HEK293 (cell line): ENCODE measurements around the gene ECE1.

Source experiments
- CTCF ChIA-PET: fragments of 350-600 bp; formaldehyde crosslinking; extraction: SDS; loops from one replicate; lab custom pipeline; 2021; ENCODE audit warnings: antibody characterized with exemption; lab: Yijun Ruan, JAX
- POLR2A ChIA-PET: fragments of 300-600 bp; formaldehyde crosslinking; extraction: SDS; loops from one replicate; lab custom pipeline; 2020; ENCODE audit warnings: antibody characterized with exemption, inconsistent platforms; lab: Yijun Ruan, JAX
- H3K27ac ChIP-seq: fragments of 200-500 bp; sonication (Bioruptor generic); 2 replicates; pipeline ENCODE4 v1.5.1; 2014; ENCODE audit warnings: low read depth, low read length, control low read depth, inconsistent platforms; ENCODE audit errors: extremely low read depth
- H3K36me3 ChIP-seq, 2 experiments: fragments of 200-500 bp in 1 of 2; sonication (Bioruptor generic) in 1 of 2; 1 replicate in 1 of 2; 2 replicates in 1 of 2; pipeline ENCODE4 v1.5.1; 2014 to 2017; ENCODE audit warnings: inconsistent platforms in 2 of 2, low read length in 2 of 2; ENCODE audit not compliant: control insufficient read depth in 2 of 2, insufficient read depth in 1 of 2
- H3K4me1 ChIP-seq: fragments of 200-500 bp; sonication (Bioruptor generic); 2 replicates; pipeline ENCODE4 v1.5.1; 2014; ENCODE audit warnings: mild to moderate bottlenecking, low read length, inconsistent platforms; ENCODE audit not compliant: control insufficient read depth, insufficient read depth
- H3K4me3 ChIP-seq: 2 replicates; pipeline ENCODE4 v1.5.1; 2011; ENCODE audit warnings: low read depth, mild to moderate bottlenecking, control low read depth, low read length, moderate library complexity
- H3K9me3 ChIP-seq: fragments of 200-500 bp; sonication (Bioruptor generic); 2 replicates; pipeline ENCODE4 v1.5.1; 2014; ENCODE audit warnings: low read depth, low read length, inconsistent platforms; ENCODE audit not compliant: control insufficient read depth, insufficient read depth
- KLF9 ChIP-seq: fragments of 450-650 bp; formaldehyde crosslinking; IDR thresholded peaks from 2 replicates; pipeline ENCODE4 v1.5.1; 2016; ENCODE audit warnings: missing biosample characterization, missing genetic modification characterization, low read depth
- OSR2 ChIP-seq: fragments of 450-650 bp; formaldehyde crosslinking; IDR thresholded peaks from 2 replicates; pipeline ENCODE4 v1.5.1; 2016; ENCODE audit warnings: missing biosample characterization, missing genetic modification characterization
- PRDM2 ChIP-seq: fragments of 450-650 bp; formaldehyde crosslinking; IDR thresholded peaks from 2 replicates; pipeline ENCODE4 v1.5.1; 2016; ENCODE audit warnings: missing biosample characterization, missing genetic modification characterization, borderline replicate concordance
- ZBTB8A ChIP-seq: fragments of 450-650 bp; formaldehyde crosslinking; IDR thresholded peaks from 2 replicates; pipeline ENCODE4 v1.5.1; 2016; ENCODE audit warnings: missing biosample characterization, missing genetic modification characterization
- ZNF146 ChIP-seq: fragments of 450-650 bp; formaldehyde crosslinking; IDR thresholded peaks from 2 replicates; pipeline ENCODE4 v1.5.1; 2016; ENCODE audit warnings: missing biosample characterization, missing genetic modification characterization
- ZNF214 ChIP-seq: fragments of 450-650 bp; formaldehyde crosslinking; IDR thresholded peaks from 2 replicates; pipeline ENCODE4 v1.5.1; 2017; ENCODE audit warnings: missing biosample characterization, mild to moderate bottlenecking, missing genetic modification characterization, borderline replicate concordance
- ZNF24 ChIP-seq: fragments of 450-650 bp; formaldehyde crosslinking; IDR thresholded peaks from 2 replicates; pipeline ENCODE4 v1.5.1; 2016; ENCODE audit warnings: missing biosample characterization, missing genetic modification characterization
- ZNF391 ChIP-seq: fragments of 450-650 bp; formaldehyde crosslinking; IDR thresholded peaks from 2 replicates; pipeline ENCODE4 v1.5.1; 2016; ENCODE audit warnings: low read depth, missing biosample characterization, missing genetic modification characterization, borderline replicate concordance
- ZNF398 ChIP-seq: fragments of 450-650 bp; formaldehyde crosslinking; IDR thresholded peaks from 2 replicates; pipeline ENCODE4 v1.5.1; 2017; ENCODE audit warnings: missing biosample characterization, missing genetic modification characterization
- ZNF488 ChIP-seq: fragments of 450-650 bp; formaldehyde crosslinking; IDR thresholded peaks from 2 replicates; pipeline ENCODE4 v1.5.1; 2016; ENCODE audit warnings: missing biosample characterization, missing genetic modification characterization
- ZNF660 ChIP-seq: fragments of 450-650 bp; IDR thresholded peaks from 2 replicates; pipeline ENCODE4 v1.5.1; 2018; ENCODE audit warnings: missing biosample characterization, mild to moderate bottlenecking, missing genetic modification characterization
- ZNF701 ChIP-seq: fragments of 450-650 bp; formaldehyde crosslinking; IDR thresholded peaks from 2 replicates; pipeline ENCODE4 v1.5.1; 2016; ENCODE audit warnings: missing biosample characterization, missing genetic modification characterization
- ZNF76 ChIP-seq: fragments of 450-650 bp; formaldehyde crosslinking; IDR thresholded peaks from 2 replicates; pipeline ENCODE4; 2016; ENCODE audit warnings: low read depth, missing biosample characterization, missing genetic modification characterization, borderline replicate concordance
- ZSCAN30 ChIP-seq: fragments of 450-650 bp; IDR thresholded peaks from 2 replicates; pipeline ENCODE4 v1.5.1; 2018; ENCODE audit warnings: missing biosample characterization, mild to moderate bottlenecking, missing genetic modification characterization, moderate library complexity

Gene ECE1

GRCh38 chr1:21312407-21312992 is 22.2 kb upstream of the ECE1 start:
- H3K4me1 ChIP-seq: peaks cover 25% of the 10 kb centered on the region
- H3K4me3 ChIP-seq: no peak overlapping the region
- TF ChIP-seq OSR2 (tag by site-specific recombination) (peak; percentile 29; the same call in 1 of the 2 replicates), PRDM2 (tag by site-specific recombination) (no peak)
- TF ChIP-seq, all 188 proteins: peak for 1
- ChIA-PET CTCF (interaction anchor here (0.6 to 1.5 kb wide), 7 partner anchors 13 to 861 kb away, joined by 3 to 6 read pairs (median 3); no protein-coding TSS in a partner anchor), POLR2A (interaction anchor here (0.7 kb wide), 1 partner anchor 91 kb away, joined by 3 read pairs; no protein-coding TSS in a partner anchor)
- H3K36me3 ChIP-seq: no peaks in the 10 kb centered on the region
- no peak overlapping the region for H3K27ac ChIP-seq
- H3K9me3 ChIP-seq: no peaks in the 10 kb centered on the region

- H3K4me1 ChIP-seq: peaks cover 28% of the 10 kb centered on the region
- H3K9me3 ChIP-seq: no peaks in the 10 kb centered on the region
- POLR2A ChIA-PET: no interaction called here
Observed at GRCh38 chr1:21311016-21311415, 20.8 kb upstream of the ECE1 start.

GRCh38 chr1:21308847-21309652 is 18.8 kb upstream of the ECE1 start:
- POLR2A ChIA-PET: no interaction called here
- Histone ChIP-seq H3K9me3 (no peaks in the 10 kb centered on the region), H3K27ac (peak overlapping the region; percentile 43; the same call in 1 of the 2 replicates), H3K4me3 (no peak overlapping the region), H3K36me3 (no peaks in the 10 kb centered on the region), H3K4me1 (peaks cover 28% of the 10 kb centered on the region)
- CTCF ChIA-PET: interaction anchor here (1.1 to 1.5 kb wide), 3 partner anchors 13 to 61 kb away, joined by 3 to 8 read pairs (median 5); no protein-coding TSS in a partner anchor
- TF ChIP-seq ZNF488 (no peak), ZNF146 (no peak), ZNF76 (tag by site-specific recombination) (no peak), ZNF391 (tag by site-specific recombination) (no peak), ZNF660 (tag by site-specific recombination) (peak; percentile 72; the same call in 1 of the 2 replicates), ZNF398 (peak; percentile 70; the same call in 1 of the 2 replicates), OSR2 (tag by site-specific recombination) (peak; percentile 54; the same call in 1 of the 2 replicates), ZNF24 (tag by site-specific recombination) (0 out of 2 replicates have a peak, but pooled peaks have one; percentile 23), ZBTB8A (tag by site-specific recombination) (peak; percentile 75), ZSCAN30 (tag by site-specific recombination) (0 out of 2 replicates have a peak, but pooled peaks have one; percentile 51), ZNF214 (tag by site-specific recombination) (no peak), ZNF701 (tag by site-specific recombination) (no peak)

More at GRCh38 chr1:21311016-21311415, 20.8 kb upstream of the ECE1 start:
- CTCF ChIA-PET: interaction anchor here (0.6 to 1.5 kb wide), 3 partner anchors 12 to 620 kb away, joined by 3 to 4 read pairs (median 3); no protein-coding TSS in a partner anchor
- no peaks in the 10 kb centered on the region for H3K36me3 ChIP-seq
- H3K27ac ChIP-seq: no peak overlapping the region
- no peak overlapping the region for H3K4me3 ChIP-seq
- 0 out of 2 replicates have a peak, but pooled peaks have one; percentile 28 for TF ChIP-seq KLF9 (tag by site-specific recombination)
- no peak for TF ChIP-seq ZNF398
